Peyer's patch (tissue), 4 donors: ENCODE results near the gene GADL1. TPM values are rescaled to one million over a fixed set of nuclear protein-coding genes. Genes with fewer than 3 reads are reported as not detected.

Experiments
- DNase-seq, 3 donors: peaks; one replicate each; pipeline ENCODE4 v3.0.0-alpha.2; 2017 to 2019
- H3K27ac ChIP-seq, 4 donors: fragments of 200-600 bp; sonication (generic); one replicate each; pipeline ENCODE4 v1.5.1; 2016 to 2019
- H3K27me3 ChIP-seq, 2 donors: fragments of 200-600 bp; sonication (generic); one replicate each; pipeline ENCODE4 v1.5.1; 2019
- H3K36me3 ChIP-seq, 3 donors: fragments of 200-600 bp; sonication (generic); one replicate each; pipeline ENCODE4 v1.5.1; 2016 to 2019
- H3K4me1 ChIP-seq, 4 donors: fragments of 200-600 bp; sonication (generic); one replicate each; pipeline ENCODE4 v1.5.1; 2016 to 2019
- H3K4me3 ChIP-seq, 4 donors: fragments of 200-600 bp; sonication (generic); 1 replicate in 3 of 4; 2 replicates in 1 of 4; pipeline ENCODE4 v1.5.1; 2016 to 2019; ENCODE audit warnings: mild to moderate bottlenecking in 1 of 4
- H3K9me3 ChIP-seq, 4 donors: fragments of 200-600 bp; sonication (generic); one replicate each; pipeline ENCODE4 v1.5.1; 2016 to 2019; ENCODE audit warnings: mild to moderate bottlenecking in 1 of 4
- CTCF ChIP-seq, 6 experiments: fragments of 450-650 bp in 4 of 6; fragments of 200-600 bp in 2 of 6; sonication (generic) in 1 of 6; IDR thresholded peaks; one replicate each; pipeline ENCODE4 v1.5.1; 2017 to 2019; ENCODE audit warnings: antibody characterized with exemption in 6 of 6, mild to moderate bottlenecking in 3 of 6, moderate library complexity in 1 of 6
- POLR2A ChIP-seq, 2 donors: fragments of 450-650 bp; IDR thresholded peaks; one replicate each; pipeline ENCODE4 v1.5.1; 2017; ENCODE audit warnings: antibody characterized with exemption in 2 of 2, mild to moderate bottlenecking in 2 of 2, moderate library complexity in 2 of 2
- total RNA-seq, 4 donors: library from RNA; depleted of rRNA; stranded (reverse); fragments of >200 nt; gene quantifications; one replicate each; pipeline ENCODE4 v1.1.0, GENCODE V29; 2016

The GADL1 gene
- total RNA-seq, 4 donors from 2014 or later: not detected

GRCh38 chr3:30682434-30683155 lies 211.9 kb downstream of the GADL1 start:
- Histone ChIP-seq H3K9me3 (no peaks in the 10 kb centered on the region), H3K4me1 (peaks cover 0 to 28% (median 4%) of the 10 kb centered on the region in 4 donors), H3K27me3 (no peaks in the 10 kb centered on the region), H3K27ac (peak overlapping the region; percentile 18 to 60 (median 36)), H3K4me3 (no peak overlapping the region), H3K36me3 (peaks cover 0 to 31% (median 0%) of the 10 kb centered on the region in 3 donors)
- no peak for DNase-seq
- no peak for TF ChIP-seq POLR2A (IDR thresholded peaks at IDR 0.05)

GRCh38 chr3:30681649-30682211 lies 212.7 kb downstream of the GADL1 start:
- no peak overlapping the region for H3K4me3 ChIP-seq
- peaks cover 0 to 25% (median 4%) of the 10 kb centered on the region in 4 donors for H3K4me1 ChIP-seq
- no peaks in the 10 kb centered on the region for H3K27me3 ChIP-seq
- no peaks in the 10 kb centered on the region for H3K9me3 ChIP-seq
- DNase-seq: no peak
- no peak for TF ChIP-seq POLR2A (IDR thresholded peaks at IDR 0.05)
- H3K36me3 ChIP-seq: peaks cover 0 to 33% (median 0%) of the 10 kb centered on the region in 3 donors
- peak overlapping the region; percentile 53 to 60 (median 56) for H3K27ac ChIP-seq

GRCh38 chr3:30680789-30681648 lies 213.4 kb downstream of the GADL1 start:
- Histone ChIP-seq H3K27me3 (no peaks in the 10 kb centered on the region), H3K9me3 (no peaks in the 10 kb centered on the region), H3K4me1 (peaks cover 0 to 31% (median 4%) of the 10 kb centered on the region in 4 donors), H3K27ac (peak overlapping the region; percentile 53 to 60 (median 56)), H3K4me3 (no peak overlapping the region), H3K36me3 (peaks cover 0 to 39% (median 0%) of the 10 kb centered on the region in 3 donors)
- TF ChIP-seq CTCF (IDR thresholded peaks at IDR 0.05): no peak
- no peak for TF ChIP-seq POLR2A (IDR thresholded peaks at IDR 0.05)
- no peak for DNase-seq

- Histone ChIP-seq H3K9me3 (no peaks in the 10 kb centered on the region), H3K27me3 (no peaks in the 10 kb centered on the region), H3K36me3 (peaks cover 0 to 52% (median 0%) of the 10 kb centered on the region in 3 donors), H3K27ac (peak overlapping the region in 1 of 4 donors; percentile 3), H3K4me3 (no peak overlapping the region), H3K4me1 (peaks cover 0 to 24% (median 5%) of the 10 kb centered on the region in 4 donors)
- DNase-seq: no peak
- TF ChIP-seq CTCF (IDR thresholded peaks at IDR 0.05) (no peak), POLR2A (IDR thresholded peaks at IDR 0.05) (no peak)
Observed at GRCh38 chr3:30679045-30679444, 215.4 kb downstream of the GADL1 start.

GRCh38 chr3:30677347-30677685 lies 217.1 kb downstream of the GADL1 start:
- no peaks in the 10 kb centered on the region for H3K9me3 ChIP-seq
- H3K27ac ChIP-seq: no peak overlapping the region
- H3K4me1 ChIP-seq: peaks cover 0 to 26% (median 9%) of the 10 kb centered on the region in 4 donors
- no peaks in the 10 kb centered on the region for H3K27me3 ChIP-seq
- H3K36me3 ChIP-seq: peaks cover 0 to 57% (median 0%) of the 10 kb centered on the region in 3 donors
- no peak for DNase-seq
- no peak overlapping the region for H3K4me3 ChIP-seq
- TF ChIP-seq POLR2A (IDR thresholded peaks at IDR 0.05): no peak
- TF ChIP-seq CTCF (IDR thresholded peaks at IDR 0.05): no peak

- peak overlapping the region in 1 of 4 donors; percentile 13 for H3K27ac ChIP-seq
- no peak for TF ChIP-seq POLR2A (IDR thresholded peaks at IDR 0.05)
- no peak for TF ChIP-seq CTCF (IDR thresholded peaks at IDR 0.05)
- no peaks in the 10 kb centered on the region for H3K9me3 ChIP-seq
- no peak for DNase-seq
- peaks cover 0 to 64% (median 0%) of the 10 kb centered on the region in 3 donors for H3K36me3 ChIP-seq
- H3K4me1 ChIP-seq: peaks cover 0 to 25% (median 9%) of the 10 kb centered on the region in 4 donors
- no peaks in the 10 kb centered on the region for H3K27me3 ChIP-seq
- H3K4me3 ChIP-seq: no peak overlapping the region
Observed at GRCh38 chr3:30676424-30677346, 217.8 kb downstream of the GADL1 start.
